ENCODE data around the gene PLCB1.

PLCB1 gene

DNA sequence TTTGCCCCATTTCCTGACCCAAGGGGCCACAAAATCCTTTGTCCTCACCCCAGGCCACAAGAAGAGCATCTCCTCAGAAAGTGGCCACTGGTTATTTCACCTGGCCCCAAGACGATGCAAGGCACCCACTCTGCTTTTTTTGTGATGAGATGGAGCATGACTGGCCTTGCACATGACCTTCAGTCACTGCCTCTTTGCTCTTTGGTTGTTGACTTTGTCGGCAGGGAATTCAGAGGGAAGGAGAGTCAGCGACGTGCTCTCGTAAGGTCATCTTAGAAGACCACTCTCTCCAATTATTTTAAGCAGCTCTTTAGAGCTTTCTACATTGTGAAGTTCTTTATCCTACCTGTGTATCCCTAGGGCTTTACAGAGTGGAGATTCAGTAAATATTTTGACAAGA lies 306.7 kb downstream of the PLCB1 start:
- Histone ChIP-seq H3K4me1 (ENCODE audit: control insufficient read depth in 1 of 2, insufficient read depth in 1 of 2, low read depth in 1 of 2, low read length in 1 of 2) (peaks cover 30 to 33% of the 10 kb centered on the region in 2 experiments), H3K36me3 (no peaks in the 10 kb centered on the region), H3K27ac (no peak overlapping the region), H3K27me3 (no peaks in the 10 kb centered on the region), H3K9me3 (no peaks in the 10 kb centered on the region), H3K4me3 (ENCODE audit: low read depth in 1 of 2, low read length in 1 of 2) (no peak overlapping the region)
- no peak for TF ChIP-seq CTCF (IDR thresholded peaks at IDR 0.05)

DNA sequence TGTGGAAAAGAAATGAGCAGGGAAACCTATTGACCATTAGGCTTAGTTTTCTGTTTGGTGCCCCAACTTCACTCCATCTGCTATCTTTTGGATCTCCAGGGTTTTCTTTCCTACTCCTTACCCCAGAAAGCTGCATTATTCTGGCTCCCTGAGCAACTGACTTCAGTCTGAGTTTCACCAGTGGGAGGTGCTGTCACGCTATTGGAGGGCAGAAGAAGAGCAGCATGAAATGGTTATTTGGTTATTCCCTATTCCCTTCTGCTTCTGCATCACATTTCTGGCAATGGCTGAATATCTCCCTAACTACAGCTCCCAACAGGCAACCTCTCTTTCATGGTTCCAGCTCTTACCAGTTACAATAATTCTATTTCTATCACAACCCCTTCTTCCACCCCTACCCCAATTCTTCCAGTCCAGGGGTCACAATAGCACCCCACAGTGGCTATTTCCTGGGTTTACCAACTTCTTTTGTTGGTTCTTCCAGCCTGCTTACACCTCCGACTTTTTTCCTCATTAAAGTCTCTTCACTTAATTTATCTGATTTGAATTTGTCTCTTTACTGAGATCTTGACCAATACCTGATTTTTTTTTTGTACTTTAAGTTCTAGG lies 311.5 kb downstream of the PLCB1 start:
- H3K9me3 ChIP-seq = no peaks in the 10 kb centered on the region
- no peaks in the 10 kb centered on the region for H3K36me3 ChIP-seq
- no peak overlapping the region for H3K4me3 ChIP-seq (ENCODE audit: low read depth in 1 of 2, low read length in 1 of 2)
- no peak for TF ChIP-seq CTCF (IDR thresholded peaks at IDR 0.05)
- no peak overlapping the region for H3K27ac ChIP-seq
- no peaks in the 10 kb centered on the region for H3K27me3 ChIP-seq
- H3K4me1 ChIP-seq (ENCODE audit: control insufficient read depth in 1 of 2, insufficient read depth in 1 of 2, low read depth in 1 of 2, low read length in 1 of 2) = no peaks in the 10 kb centered on the region

- H3K4me3 ChIP-seq (ENCODE audit: low read depth in 1 of 2, low read length in 1 of 2) = no peak overlapping the region
- TF ChIP-seq CTCF (IDR thresholded peaks at IDR 0.05) = no peak
- no peaks in the 10 kb centered on the region for H3K36me3 ChIP-seq
- H3K27me3 ChIP-seq = no peaks in the 10 kb centered on the region
- H3K4me1 ChIP-seq (ENCODE audit: control insufficient read depth in 1 of 2, insufficient read depth in 1 of 2, low read depth in 1 of 2, low read length in 1 of 2) = no peaks in the 10 kb centered on the region
- H3K27ac ChIP-seq = no peak overlapping the region
- no peaks in the 10 kb centered on the region for H3K9me3 ChIP-seq
Measured at GRCh38 chr20:8447262-8448120, 315.4 kb downstream of the PLCB1 start.

DNA sequence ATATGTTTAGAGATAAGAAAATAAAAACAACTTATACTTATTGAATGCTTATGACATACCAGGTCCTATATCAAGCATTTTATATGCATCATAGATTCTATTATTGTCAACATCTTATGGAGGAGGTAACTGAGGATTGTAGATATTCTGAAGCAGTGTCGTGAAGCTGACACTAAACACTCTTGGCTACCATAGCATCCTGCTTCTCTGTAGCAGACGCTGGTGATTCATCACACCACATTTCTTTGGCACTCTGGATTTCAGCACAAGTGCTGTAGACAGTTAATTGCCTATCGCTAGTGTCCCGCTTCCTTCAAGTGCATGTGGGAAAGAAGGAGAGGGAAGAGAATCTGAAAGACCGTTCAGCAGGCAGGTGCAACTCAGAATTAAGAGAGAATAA lies 317.1 kb downstream of the PLCB1 start:
- peaks cover 0 to 3% of the 10 kb centered on the region in 2 experiments for H3K4me1 ChIP-seq (ENCODE audit: control insufficient read depth in 1 of 2, insufficient read depth in 1 of 2, low read depth in 1 of 2, low read length in 1 of 2)
- no peaks in the 10 kb centered on the region for H3K36me3 ChIP-seq
- no peak for TF ChIP-seq CTCF (IDR thresholded peaks at IDR 0.05)
- H3K9me3 ChIP-seq = no peaks in the 10 kb centered on the region
- H3K4me3 ChIP-seq (ENCODE audit: low read depth in 1 of 2, low read length in 1 of 2) = no peak overlapping the region
- H3K27me3 ChIP-seq = no peaks in the 10 kb centered on the region
- H3K27ac ChIP-seq = no peak overlapping the region

- peaks cover 22 to 33% of the 10 kb centered on the region in 2 experiments for H3K4me1 ChIP-seq (ENCODE audit: control insufficient read depth in 1 of 2, insufficient read depth in 1 of 2, low read depth in 1 of 2, low read length in 1 of 2)
- peak; percentile 14 for TF ChIP-seq CTCF (IDR thresholded peaks at IDR 0.05)
Measured at GRCh38 chr20:8454137-8454712, 322.2 kb downstream of the PLCB1 start.

More at GRCh38 chr20:8454137-8454712, 322.2 kb downstream of the PLCB1 start:
- Histone ChIP-seq H3K36me3 (no peaks in the 10 kb centered on the region), H3K27me3 (no peaks in the 10 kb centered on the region), H3K27ac (peak overlapping the region; percentile 24), H3K9me3 (no peaks in the 10 kb centered on the region), H3K4me3 (ENCODE audit: low read depth in 1 of 2, low read length in 1 of 2) (no peak overlapping the region)

Measured in neutrophil (primary cell).